H1 (cell line): ENCODE results near the gene IFNA13. TPM values are rescaled to one million over a fixed set of nuclear protein-coding genes. Genes with fewer than 3 reads are reported as not detected.

Experiments used
- CHD7 ChIP-seq: fragments of 300-600 bp; sonication (generic); IDR thresholded peaks from 2 replicates; pipeline ENCODE4 v1.7.1; 2012; ENCODE audit warnings: low read length, moderate library complexity, mild to moderate bottlenecking, inconsistent platforms; ENCODE audit not compliant: insufficient replicate concordance
- MAX ChIP-seq: IDR thresholded peaks from 2 replicates; pipeline ENCODE4 v1.6.1; 2012; ENCODE audit warnings: inconsistent platforms
- TCF12 ChIP-seq: IDR thresholded peaks from 2 replicates; pipeline ENCODE4 v1.6.1; 2011; ENCODE audit warnings: low read depth, mild to moderate bottlenecking, low read length
- polyA plus RNA-seq, 7 experiments: library from polyadenylated mRNA; depleted of rRNA in 3 of 7; stranded (reverse) in 5 of 7; unstranded in 2 of 7; fragments of >200 nt in 5 of 7; fragments of 200-250 nt in 2 of 7; gene quantifications; 1 replicate in 5 of 7; 2 replicates in 1 of 7; 4 replicates in 1 of 7; pipeline versions ENCODE4 v1.2.1 to v1.2.3, GENCODE V29; 2011 to 2013; ENCODE audit warnings: missing spikeins in 2 of 7, mixed read lengths in 2 of 7
- total RNA-seq: library from RNA; stranded (reverse); fragmentation: NEBNext Ultra II Directional; extraction: Animal tissue kit (Norgen Biotek cat#: 25700); gene quantifications from 2 replicates; pipeline ENCODE4 v1.2.1, GENCODE V29; 2021

Gene IFNA13
- total and polyA plus RNA-seq, 2 of the 8 experiments (the other 6 are each of a cell fraction or from before 2014, with no cell fraction given), result not detected

GRCh38 chr9:21412107-21412506 is 44.2 kb upstream of the IFNA13 start (continued):
- TF ChIP-seq CHD7 (no peak), MAX (no peak), TCF12 (no peak)
